ENCODE measurements around the gene RASA3. TPM values are rescaled to one million over a fixed set of nuclear protein-coding genes. Genes with fewer than 3 reads are reported as not detected.
A peak's percentile ranks its signal among the peaks of the same experiment; 100 is the strongest.
"Not testable (repeated sequence)": the region's sequence is repeated elsewhere in the genome, so short reads cannot be mapped to it uniquely, and the experiment has no call there.

The RASA3 gene
- total RNA-seq, 1 experiment from 2014 or later: 58.6 TPM

DNA sequence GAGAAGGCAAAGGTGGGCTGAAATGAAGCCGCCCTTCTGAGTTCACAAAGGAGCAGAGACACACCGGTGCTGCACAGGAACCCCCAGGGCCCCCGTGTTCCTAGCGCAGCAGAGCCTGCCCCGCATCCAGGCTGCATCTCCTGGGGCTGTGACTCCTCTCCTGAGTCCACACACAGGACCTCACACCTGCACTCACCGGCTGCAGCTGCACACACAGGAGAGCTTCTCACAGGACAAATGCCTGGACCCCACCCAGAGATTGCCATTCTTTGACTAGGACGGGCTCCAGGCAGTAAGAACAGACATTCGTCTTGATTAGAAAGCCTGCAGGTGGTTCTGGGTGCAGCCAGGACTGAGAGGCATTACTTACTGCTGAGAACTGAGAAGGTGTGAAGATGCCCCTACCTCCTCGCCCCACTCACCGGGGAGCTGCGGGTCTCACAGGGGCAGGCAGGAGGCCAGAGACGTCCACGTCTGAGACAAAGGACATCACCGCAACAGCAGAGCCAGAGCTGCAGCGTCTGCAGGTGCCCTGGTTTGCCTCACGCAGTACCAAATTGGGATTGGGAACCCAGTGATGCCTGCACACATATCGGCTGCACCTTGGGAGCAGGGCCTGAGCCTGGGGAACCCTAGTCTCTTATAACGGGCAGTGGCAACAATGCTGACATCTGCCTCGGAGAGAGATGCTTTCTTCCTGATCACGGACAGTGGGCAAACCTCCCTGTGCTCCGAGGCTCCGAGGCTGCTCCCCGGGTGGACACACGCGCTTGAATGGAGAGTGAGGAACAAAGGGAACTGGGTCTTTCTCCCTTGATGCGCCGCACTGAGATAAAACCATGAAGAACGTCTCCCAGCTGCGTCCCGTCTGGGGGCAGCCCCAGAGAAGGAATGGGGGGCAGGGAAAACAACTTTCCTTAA, 50.4 kb downstream of the RASA3 start:
- no peak for DNase-seq (ENCODE audit: low read depth)

- no peak for DNase-seq (ENCODE audit: low read depth)
Observed at GRCh38 chr13:114080739-114081561, 51.5 kb downstream of the RASA3 start.

- no peak for DNase-seq (ENCODE audit: low read depth)
Observed at GRCh38 chr13:114079601-114080536, 52.6 kb downstream of the RASA3 start.

DNA sequence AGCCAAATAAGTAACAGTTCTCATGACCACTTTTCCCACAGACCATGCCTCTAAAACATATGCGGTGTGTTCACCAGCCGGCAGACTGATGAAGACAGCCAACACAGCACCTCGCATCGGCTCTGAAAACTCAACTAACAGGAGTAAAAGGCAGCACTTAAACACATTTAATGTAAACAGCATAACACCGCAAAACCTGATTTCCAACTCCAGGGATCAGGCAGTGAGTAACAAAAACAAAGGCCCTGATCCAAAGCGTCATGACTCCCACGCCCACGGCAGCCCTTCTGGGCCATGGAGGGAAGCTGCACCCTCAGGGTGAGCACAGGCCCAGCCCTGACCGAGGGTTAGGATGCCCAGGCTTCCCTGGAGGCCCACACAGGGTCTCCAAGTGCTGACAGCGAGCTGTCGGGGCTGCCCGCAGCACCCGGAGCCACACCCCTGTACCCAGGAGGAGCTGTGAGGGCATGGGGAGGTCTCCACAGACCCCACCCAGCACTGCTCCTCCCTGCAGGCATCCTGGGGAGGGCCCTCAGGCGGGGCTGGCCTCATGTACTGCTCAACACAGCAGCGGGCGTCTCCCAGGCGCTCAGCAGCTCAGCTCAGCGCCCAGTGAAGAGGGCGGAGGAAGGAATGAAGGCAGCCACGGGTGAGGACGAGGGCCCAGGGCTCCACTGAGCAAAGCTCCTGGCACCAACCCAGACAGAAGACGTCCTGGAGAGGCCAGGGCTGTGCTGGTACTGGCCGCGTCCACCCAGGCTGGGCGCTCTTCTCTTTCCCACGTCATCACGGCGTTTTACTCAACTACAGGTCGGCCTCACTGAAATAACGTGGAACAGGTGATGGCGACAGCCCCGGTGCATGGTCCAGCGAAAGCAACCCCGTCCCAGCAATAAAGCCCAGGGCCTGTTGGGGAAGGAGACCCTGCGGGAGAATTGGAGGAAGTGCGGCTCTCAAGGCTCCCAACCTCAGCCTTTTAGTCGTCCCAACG, 53.7 kb downstream of the RASA3 start:
- DNase-seq (ENCODE audit: low read depth): peak; percentile 60

DNA sequence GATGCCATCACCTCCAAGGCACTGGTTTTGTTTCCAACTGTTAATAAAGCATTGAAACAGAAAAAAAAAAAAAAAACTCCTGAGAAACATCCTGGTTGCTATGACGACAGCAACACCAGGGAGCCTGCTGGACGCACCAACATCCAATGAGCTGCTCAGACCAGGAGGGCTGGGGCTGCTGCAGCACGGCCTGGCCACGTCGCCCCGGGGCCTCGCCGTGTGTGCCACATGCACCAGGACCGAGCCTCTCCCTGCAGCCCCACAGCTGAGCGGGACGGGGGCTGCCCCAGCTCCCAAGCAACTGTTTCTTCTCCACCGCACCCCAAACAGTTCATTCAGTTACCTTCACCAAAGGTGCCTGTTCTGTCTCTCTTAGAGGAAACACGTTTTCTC, 54.5 kb downstream of the RASA3 start:
- DNase-seq (ENCODE audit: low read depth): peak; percentile 35

DNA sequence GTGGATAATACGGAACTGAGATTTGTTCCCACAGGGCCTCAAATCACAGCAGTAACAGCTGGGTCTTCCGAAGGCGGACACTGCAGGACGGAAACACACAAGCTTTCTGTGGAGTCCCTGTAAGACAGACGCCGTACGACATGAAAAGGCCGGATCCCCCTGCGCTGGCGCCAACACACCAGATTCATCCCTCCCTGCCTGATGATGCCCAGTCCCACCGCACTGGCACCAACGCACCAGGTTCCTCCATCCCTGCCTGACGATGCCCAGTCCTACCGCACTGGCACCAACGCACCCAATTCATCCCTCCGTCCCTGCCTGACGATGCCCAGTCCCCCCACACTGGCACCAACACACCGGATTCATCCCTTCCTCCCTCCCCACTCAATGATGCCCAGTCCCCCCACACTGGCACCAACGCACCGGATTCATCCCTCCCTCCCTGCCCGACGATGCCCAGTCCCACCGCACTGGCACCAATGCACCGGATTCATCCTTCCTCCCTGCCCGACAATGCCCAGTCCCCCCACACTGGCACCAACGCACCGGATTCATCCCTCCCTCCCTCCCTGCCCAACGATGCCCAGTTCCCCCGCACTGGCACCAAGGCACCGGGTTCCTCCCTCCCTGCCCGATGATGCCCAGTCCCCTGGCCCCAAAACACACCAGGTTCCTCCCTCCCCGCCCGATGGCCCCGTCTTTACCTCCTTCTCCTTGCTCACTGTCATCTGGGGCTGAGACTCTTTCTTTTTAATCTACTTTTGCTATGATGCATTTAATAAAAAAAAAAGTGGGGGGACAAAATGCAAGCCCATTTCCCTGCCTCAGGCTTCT, 55.1 kb downstream of the RASA3 start:
- DNase-seq (ENCODE audit: low read depth): no peak

- no peak for DNase-seq (ENCODE audit: low read depth)
Observed at GRCh38 chr13:114076329-114077090, 55.9 kb downstream of the RASA3 start.

- not testable (repeated sequence) for DNase-seq (ENCODE audit: low read depth)
Observed at GRCh38 chr13:114075811-114076210, 56.6 kb downstream of the RASA3 start.

DNA sequence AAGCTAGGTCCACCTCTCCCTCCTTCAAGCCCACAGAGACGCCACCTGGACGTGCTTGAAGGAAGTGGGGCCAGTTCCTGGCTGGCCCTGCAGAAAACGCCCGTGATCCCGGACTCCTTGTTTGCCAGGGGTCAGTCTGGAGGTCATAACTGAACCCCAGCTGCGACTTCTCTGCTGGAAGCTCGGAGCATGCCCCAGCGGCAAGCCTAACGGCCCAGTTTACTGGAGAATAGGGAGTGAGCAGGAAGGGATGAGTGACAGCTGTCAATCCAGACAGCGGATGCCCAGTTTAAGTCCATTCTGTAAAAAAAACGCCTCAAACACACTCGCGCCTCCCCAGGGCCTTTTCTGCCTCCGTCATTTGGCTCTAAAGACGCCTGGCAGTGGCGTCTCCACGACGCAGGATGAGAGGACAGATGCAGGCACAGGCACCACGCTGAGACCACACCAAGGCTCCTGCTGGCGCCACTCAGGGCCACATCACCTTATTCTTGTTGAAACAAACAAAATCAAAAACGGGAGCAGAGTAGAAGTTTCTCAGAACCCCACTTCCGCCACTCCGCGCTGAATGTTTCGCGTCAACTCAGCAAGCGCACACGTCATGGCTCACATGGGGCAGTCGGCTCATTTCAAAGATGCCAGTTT, 57.6 kb downstream of the RASA3 start:
- DNase-seq (ENCODE audit: low read depth): no peak

- DNase-seq (ENCODE audit: low read depth): no peak
Observed at GRCh38 chr13:114073881-114074612, 58.4 kb downstream of the RASA3 start.

- DNase-seq (ENCODE audit: low read depth): no peak
Observed at GRCh38 chr13:114072421-114072820, 60.0 kb downstream of the RASA3 start.

GRCh38 chr13:114071991-114072390, 60.4 kb downstream of the RASA3 start:
- DNase-seq (ENCODE audit: low read depth): no peak

- DNase-seq (ENCODE audit: low read depth): no peak
Observed at GRCh38 chr13:114071410-114071809, 61.0 kb downstream of the RASA3 start.

DNA sequence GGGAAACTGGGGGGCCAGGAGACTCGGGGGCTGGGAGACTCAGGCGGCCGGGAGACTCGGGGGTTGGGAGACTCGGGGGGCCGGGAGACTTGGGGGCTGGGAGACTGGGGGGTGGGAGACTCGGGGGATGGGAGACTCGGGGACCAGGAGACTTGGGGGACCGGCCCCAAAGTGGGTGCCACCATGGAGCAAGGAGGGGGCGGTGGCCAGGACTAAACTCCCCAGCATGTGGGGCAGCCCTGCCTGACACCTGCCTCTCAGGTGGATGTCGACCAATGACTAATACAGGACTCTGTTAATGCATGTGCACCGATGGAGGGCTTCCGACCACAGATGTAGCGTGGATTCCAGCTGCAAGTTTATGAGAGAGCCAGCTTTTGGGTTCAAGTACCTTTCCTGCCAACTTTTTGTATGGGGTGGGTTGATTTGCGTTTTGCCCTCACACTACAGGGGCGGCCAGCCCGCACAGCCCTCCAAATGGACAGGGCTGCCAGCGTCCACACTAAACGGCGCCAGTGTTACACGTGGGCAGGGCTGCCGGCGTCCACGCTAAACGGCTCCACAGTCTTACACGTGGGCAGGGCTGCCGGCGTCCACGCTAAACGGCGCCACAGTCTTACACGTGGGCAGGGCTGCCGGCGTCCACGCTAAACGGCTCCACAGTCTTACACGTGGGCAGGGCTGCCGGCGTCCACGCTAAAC, 62.2 kb downstream of the RASA3 start:
- DNase-seq (ENCODE audit: low read depth): no peak

DNA sequence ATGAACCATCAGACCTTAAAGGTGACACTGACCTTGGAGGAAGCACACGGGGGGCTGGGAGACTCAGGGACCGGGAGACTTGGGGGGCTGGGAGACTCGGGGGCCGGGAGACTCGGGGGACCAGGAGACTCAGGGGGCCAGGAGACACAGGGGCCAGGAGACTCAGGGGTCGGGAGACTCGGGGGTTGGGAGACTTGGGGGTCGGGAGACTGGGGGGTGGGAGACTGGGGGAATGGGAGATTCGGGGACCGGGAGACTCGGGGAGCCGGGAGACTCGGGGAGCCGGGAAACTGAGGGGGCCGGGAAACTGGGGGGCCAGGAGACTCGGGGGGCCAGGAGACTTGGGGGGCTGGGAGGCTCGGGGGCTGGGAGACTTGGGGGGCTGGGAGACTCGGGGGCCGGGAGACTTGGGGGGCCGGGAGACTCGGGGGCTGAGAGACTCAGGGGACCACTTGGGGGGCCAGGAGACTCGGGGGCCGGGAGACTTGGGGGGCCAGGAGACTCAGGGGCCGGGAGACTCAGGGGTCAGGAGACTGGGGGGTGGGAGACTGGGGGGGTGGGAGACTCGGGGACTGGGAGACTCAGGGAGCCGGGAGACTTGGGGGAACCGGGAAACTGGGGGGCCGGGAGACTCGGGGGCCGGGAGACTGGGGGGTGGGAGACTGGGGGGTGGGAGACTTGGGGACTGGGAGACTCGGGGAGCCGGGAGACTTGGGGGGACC, 62.9 kb downstream of the RASA3 start:
- DNase-seq (ENCODE audit: low read depth): no peak
